Hepatocyte (in vitro differentiated cells): ENCODE measurements around the gene ZFYVE19.

ENCODE experiments used
- EZH2 ChIP-seq: fragments of 200-600 bp; sonication (generic); IDR thresholded peaks from 2 replicates; pipeline ENCODE4 v1.6.1; 2016; ENCODE audit warnings: antibody characterized with exemption, mild to moderate bottlenecking, borderline replicate concordance
- EZH2phosphoT487 ChIP-seq: fragments of 200-600 bp; sonication (generic); IDR thresholded peaks from one replicate; pipeline ENCODE4 v1.6.1; 2018; ENCODE audit warnings: antibody characterized with exemption, mild to moderate bottlenecking, low read depth, moderate library complexity; ENCODE audit not compliant: unreplicated experiment, severe bottlenecking
- TF ChIP-seq, protein P1 (sequence below): fragments of 200-600 bp; sonication (generic); IDR thresholded peaks from 2 replicates; pipeline ENCODE4 v1.5.1; 2016; ENCODE audit warnings: antibody characterized with exemption, mild to moderate bottlenecking; ENCODE audit not compliant: poor library complexity

DNA sequence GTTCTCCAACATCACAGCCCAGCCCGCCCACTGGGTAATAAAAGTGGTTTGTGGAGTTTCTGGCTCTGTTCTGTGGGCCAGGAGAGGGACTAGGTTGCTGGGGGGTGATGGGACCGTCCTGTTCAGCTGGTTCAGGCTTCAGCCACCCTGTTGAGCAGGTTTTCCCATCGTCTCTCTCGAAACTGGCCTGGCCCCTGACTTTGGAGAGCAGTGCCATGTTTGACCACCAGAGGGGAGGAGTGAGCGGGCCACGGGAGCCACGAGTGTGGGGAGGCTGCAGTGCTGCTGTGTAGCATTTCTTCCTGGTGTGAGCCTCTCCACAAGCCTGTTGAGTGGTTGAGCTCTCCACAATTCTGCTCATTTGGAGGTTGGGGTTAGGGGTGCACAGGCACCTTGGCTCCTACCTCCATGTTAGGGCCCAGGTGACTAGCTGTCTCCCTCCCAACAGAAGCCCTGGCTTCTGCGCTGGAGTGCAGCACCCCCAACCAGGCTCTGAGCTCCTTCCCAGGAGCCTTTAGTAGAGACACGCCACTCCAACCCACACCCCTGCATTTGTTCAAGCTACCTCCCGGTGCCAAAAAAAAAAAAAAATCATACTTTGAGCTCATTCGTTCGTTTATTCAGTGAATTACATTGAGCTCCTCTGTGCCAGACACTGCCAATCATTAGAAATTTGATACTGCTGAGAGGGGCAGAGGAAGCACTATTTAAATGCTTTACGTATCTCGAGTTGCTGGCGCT lies 50.9 kb downstream of the ZFYVE19 start:
- TF ChIP-seq, protein P1, sequence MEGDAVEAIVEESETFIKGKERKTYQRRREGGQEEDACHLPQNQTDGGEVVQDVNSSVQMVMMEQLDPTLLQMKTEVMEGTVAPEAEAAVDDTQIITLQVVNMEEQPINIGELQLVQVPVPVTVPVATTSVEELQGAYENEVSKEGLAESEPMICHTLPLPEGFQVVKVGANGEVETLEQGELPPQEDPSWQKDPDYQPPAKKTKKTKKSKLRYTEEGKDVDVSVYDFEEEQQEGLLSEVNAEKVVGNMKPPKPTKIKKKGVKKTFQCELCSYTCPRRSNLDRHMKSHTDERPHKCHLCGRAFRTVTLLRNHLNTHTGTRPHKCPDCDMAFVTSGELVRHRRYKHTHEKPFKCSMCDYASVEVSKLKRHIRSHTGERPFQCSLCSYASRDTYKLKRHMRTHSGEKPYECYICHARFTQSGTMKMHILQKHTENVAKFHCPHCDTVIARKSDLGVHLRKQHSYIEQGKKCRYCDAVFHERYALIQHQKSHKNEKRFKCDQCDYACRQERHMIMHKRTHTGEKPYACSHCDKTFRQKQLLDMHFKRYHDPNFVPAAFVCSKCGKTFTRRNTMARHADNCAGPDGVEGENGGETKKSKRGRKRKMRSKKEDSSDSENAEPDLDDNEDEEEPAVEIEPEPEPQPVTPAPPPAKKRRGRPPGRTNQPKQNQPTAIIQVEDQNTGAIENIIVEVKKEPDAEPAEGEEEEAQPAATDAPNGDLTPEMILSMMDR = peak; percentile 88
- TF ChIP-seq EZH2 (no peak), EZH2phosphoT487 (no peak)
